Spinal cord (tissue), 10 donors: Measurements from ENCODE around the gene SPARCL1. TPM values are rescaled to one million over a fixed set of nuclear protein-coding genes. Genes with fewer than 3 reads are reported as not detected.

Experiments
- DNase-seq, 6 donors: peaks; one replicate each; pipeline versions ENCODE4 v3.0.0 to v3.0.0-alpha.2; 2013 to 2015; ENCODE audit warnings: low spot score in 6 of 6, low read depth in 4 of 6
- H3K27ac ChIP-seq: one replicate; pipeline ENCODE4 v1.5.1; 2013; ENCODE audit warnings: low read depth, low read length, control low read depth
- H3K27me3 ChIP-seq: one replicate; pipeline ENCODE4 v1.6.1; 2013; ENCODE audit warnings: low read length; ENCODE audit not compliant: control insufficient read depth, insufficient read depth
- H3K36me3 ChIP-seq: one replicate; pipeline ENCODE4 v1.6.1; 2013; ENCODE audit warnings: low read length; ENCODE audit not compliant: control insufficient read depth, insufficient read depth
- H3K4me1 ChIP-seq: one replicate; pipeline ENCODE4 v1.6.1; 2013; ENCODE audit warnings: low read length; ENCODE audit not compliant: control insufficient read depth, insufficient read depth
- H3K4me3 ChIP-seq: one replicate; pipeline ENCODE4 v1.5.1; 2013; ENCODE audit warnings: low read depth, low read length, control low read depth
- H3K9me3 ChIP-seq: one replicate; pipeline ENCODE4 v1.6.1; 2013; ENCODE audit warnings: low read length; ENCODE audit not compliant: control insufficient read depth, insufficient read depth
- WGBS: methylation state at CpG from one replicate; pipeline ENCODE4 v1.1.5; 2013; ENCODE audit warnings: missing lambda C conversion rate; ENCODE audit not compliant: insufficient coverage; 5-methylcytosine and 5-hydroxymethylcytosine counted together
- polyA plus RNA-seq, 2 donors: library from polyadenylated mRNA; unstranded; fragments of 120-200 nt; gene quantifications; one replicate each; pipeline ENCODE4 v1.2.1, GENCODE V29; 2013; ENCODE audit not compliant: insufficient read length in 2 of 2
- total RNA-seq, 2 donors: library from RNA; depleted of rRNA in 1 of 2; stranded (reverse); fragments of 120-200 nt in 1 of 2; fragments of >200 nt in 1 of 2; gene quantifications; one replicate each; pipeline versions ENCODE4 v1.2.3 to v1.2.4, GENCODE V29; 2013 to 2014
- donor health status: healthy.

SPARCL1 gene
- total and polyA plus RNA-seq, 4 donors = 1,228 to 2,377 (median 1,494) TPM

DNA sequence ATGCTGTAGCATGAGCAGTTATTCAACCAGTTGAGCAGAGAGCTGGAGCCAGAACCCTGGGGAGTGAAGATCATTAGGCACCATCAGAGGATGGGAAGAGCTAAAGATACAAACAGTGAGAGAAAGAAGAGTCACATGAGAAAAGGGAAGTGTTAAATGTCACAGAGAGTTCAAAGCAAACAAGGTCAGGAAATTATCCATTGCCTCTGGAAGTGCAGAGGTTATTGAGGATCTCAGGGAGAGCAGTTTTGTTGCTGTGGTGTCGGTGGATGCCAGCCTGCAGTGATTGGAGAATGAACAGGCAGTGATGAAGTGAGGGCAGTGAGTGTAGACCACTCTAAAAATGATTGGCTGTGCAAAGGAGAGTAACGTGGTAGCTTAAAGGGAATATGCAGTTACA, 17.7 kb downstream of the SPARCL1 start:
- Histone ChIP-seq H3K9me3 (no peaks in the 10 kb centered on the region), H3K27me3 (no peaks in the 10 kb centered on the region), H3K4me1 (peaks cover 17% of the 10 kb centered on the region), H3K4me3 (no peak overlapping the region), H3K27ac (no peak overlapping the region), H3K36me3 (peaks cover 5% of the 10 kb centered on the region)
- DNase-seq = peak in 1 of 6 donors; percentile 44
- WGBS = 57% methylated on average over 1 of the region's 2 CpGs

DNA sequence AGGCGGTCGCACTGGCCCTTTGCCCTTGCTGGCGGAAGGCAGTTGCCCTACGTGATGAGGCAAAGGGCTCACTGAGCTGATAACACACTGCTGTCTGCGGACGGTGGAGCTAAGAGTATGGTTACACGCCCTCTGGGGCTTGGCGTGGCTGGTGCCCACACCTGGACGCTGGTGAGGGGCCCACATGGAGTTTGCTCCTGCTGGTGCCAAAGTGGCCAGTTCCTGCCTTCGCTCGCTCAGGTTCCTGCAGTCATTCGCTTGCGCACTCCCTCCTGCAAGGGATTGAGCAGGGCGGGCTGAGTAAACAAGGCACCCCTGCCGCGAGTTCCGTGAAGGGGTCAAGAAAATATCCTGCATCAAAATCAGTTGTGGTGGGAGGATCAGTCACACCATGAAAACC, 18.4 kb downstream of the SPARCL1 start:
- Histone ChIP-seq H3K9me3 (no peaks in the 10 kb centered on the region), H3K27ac (no peak overlapping the region), H3K27me3 (no peaks in the 10 kb centered on the region), H3K4me3 (no peak overlapping the region), H3K36me3 (peaks cover 5% of the 10 kb centered on the region), H3K4me1 (peaks cover 15% of the 10 kb centered on the region)
- no peak for DNase-seq
- 97% methylated on average over 13 of the region's 17 CpGs for WGBS

- no peak for DNase-seq
- Histone ChIP-seq H3K36me3 (peaks cover 5% of the 10 kb centered on the region), H3K27me3 (no peaks in the 10 kb centered on the region), H3K4me1 (peaks cover 11% of the 10 kb centered on the region), H3K27ac (no peak overlapping the region), H3K9me3 (no peaks in the 10 kb centered on the region), H3K4me3 (no peak overlapping the region)
- WGBS = no CpG with 5 or more reads among the region's 4 CpGs
Observed at GRCh38 chr4:87506974-87507701, 22.0 kb downstream of the SPARCL1 start.

DNA sequence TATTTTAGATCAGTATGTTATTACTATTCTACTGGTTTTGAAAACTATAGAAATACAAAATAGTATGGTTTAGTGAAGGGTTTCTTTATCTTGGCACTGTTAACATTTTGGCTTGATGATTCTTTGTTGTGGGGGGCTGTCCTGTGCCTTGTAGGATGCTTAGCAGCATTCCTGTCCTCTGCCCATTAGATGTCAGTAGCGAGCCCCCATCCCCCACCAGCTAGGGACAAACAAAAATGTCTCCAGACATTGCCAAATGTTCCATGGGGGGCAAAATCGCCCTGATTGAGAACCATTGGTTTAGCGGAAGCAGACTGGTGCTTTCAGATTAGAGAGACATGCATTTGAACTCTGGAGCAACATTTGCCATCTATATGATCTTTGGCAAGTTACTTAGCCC, 23.3 kb downstream of the SPARCL1 start:
- peaks cover 4% of the 10 kb centered on the region for H3K36me3 ChIP-seq
- no peak overlapping the region for H3K27ac ChIP-seq
- no peaks in the 10 kb centered on the region for H3K27me3 ChIP-seq
- WGBS = 92% methylated on average over 2 of the region's 3 CpGs
- no peak for DNase-seq
- H3K9me3 ChIP-seq = no peaks in the 10 kb centered on the region
- peaks cover 13% of the 10 kb centered on the region for H3K4me1 ChIP-seq
- H3K4me3 ChIP-seq = no peak overlapping the region

DNA sequence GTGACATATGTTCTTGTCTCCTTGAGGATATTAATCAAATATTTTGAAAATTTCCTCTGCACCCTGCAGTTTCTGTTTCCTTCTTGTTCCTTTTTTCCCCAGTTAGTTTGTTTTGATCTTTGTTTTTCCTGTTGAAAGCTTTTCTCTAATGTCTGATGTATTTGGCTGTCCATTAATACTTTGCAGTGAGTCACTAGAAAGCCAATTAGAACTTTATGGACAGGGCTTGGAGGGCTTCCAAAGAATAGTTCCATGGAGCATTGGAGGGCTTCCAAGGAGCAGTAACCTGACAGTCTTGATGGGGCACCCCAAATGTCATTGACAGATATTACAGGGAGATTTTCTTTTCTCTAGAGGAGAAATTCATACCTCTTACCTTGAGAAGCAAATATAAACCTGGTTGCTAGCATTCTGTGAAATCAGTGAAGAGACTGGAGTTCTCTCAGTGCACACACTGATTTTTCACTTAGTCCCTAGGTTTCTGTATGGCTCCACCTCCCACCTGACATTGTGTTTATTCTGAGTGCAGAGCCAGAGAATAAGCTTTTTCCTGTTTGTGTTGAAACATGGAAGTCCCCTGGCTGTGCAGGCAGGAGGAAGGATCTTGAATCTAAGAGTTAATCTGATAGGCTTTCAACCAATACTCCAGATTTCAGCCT, 26.5 kb downstream of the SPARCL1 start:
- H3K27ac ChIP-seq = peak overlapping the region; percentile 72
- no peaks in the 10 kb centered on the region for H3K9me3 ChIP-seq
- no peak overlapping the region for H3K4me3 ChIP-seq
- H3K36me3 ChIP-seq = no peaks in the 10 kb centered on the region
- H3K27me3 ChIP-seq = no peaks in the 10 kb centered on the region
- peaks cover 3% of the 10 kb centered on the region for H3K4me1 ChIP-seq
- peak in 2 of 6 donors; percentile 68 to 72 for DNase-seq

DNA sequence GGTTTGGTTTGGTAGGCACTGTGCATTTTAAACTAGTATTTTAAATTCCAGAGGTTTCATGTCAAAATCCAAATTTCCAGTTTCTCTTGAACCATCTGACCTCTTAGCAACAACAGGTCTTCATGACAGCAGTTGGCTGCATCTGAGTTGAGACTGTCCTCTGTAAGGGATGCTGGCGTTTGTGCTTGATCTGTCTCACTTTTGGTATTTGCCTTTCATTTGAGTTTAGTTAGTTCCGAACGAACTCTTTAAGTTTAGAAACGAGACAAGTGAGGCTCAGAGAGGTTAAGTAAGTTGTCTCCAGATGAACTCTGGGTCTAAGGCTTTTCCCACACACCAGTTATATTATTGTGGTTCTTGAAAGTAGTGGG, 29.1 kb downstream of the SPARCL1 start:
- Histone ChIP-seq H3K27me3 (no peaks in the 10 kb centered on the region), H3K27ac (peak overlapping the region; percentile 18), H3K9me3 (no peaks in the 10 kb centered on the region), H3K4me3 (no peak overlapping the region), H3K4me1 (peaks cover 3% of the 10 kb centered on the region), H3K36me3 (no peaks in the 10 kb centered on the region)
- DNase-seq = no peak
- WGBS = 71% methylated on average over 1 of the region's 4 CpGs

- 75% methylated on average over 6 of the region's 7 CpGs for whole genome bisulfite sequencing
- peaks cover 3% of the 10 kb centered on the region for H3K4me1 ChIP-seq
- no peak overlapping the region for H3K4me3 ChIP-seq
- H3K9me3 ChIP-seq = no peaks in the 10 kb centered on the region
- no peaks in the 10 kb centered on the region for H3K27me3 ChIP-seq
- no peak for DNase-seq
- peak overlapping the region; percentile 18 for H3K27ac ChIP-seq
- no peaks in the 10 kb centered on the region for H3K36me3 ChIP-seq
Observed at GRCh38 chr4:87499403-87500091, 29.6 kb downstream of the SPARCL1 start.

DNA sequence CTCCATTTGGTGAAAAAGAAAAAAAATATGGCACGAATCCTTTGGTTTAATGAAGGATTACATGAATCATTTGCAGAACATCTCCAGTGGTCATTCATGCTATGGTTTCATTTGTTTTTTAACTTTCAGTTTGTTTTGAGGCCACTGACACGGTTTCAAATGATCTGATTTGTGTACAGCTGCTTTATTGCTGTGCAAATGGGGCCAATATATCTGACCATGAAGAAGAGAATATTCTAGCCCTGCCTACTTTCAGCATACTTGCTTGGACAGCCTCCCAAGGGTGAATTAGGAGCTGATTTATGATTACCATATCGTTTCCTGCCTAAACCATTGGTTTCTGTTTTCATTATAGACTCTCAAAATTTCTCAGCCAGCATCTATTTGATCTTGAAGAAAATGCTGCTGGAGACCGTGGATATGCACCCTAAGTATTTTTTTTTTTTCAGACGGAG, 30.7 kb downstream of the SPARCL1 start:
- DNase-seq = no peak
- no peaks in the 10 kb centered on the region for H3K9me3 ChIP-seq
- no peak overlapping the region for H3K27ac ChIP-seq
- H3K27me3 ChIP-seq = no peaks in the 10 kb centered on the region
- peaks cover 2% of the 10 kb centered on the region for H3K36me3 ChIP-seq
- WGBS = 61% methylated on average over 3 of the region's 5 CpGs
- peaks cover 5% of the 10 kb centered on the region for H3K4me1 ChIP-seq
- no peak overlapping the region for H3K4me3 ChIP-seq

- no peak for DNase-seq
- Histone ChIP-seq H3K4me3 (no peak overlapping the region), H3K9me3 (no peaks in the 10 kb centered on the region), H3K27ac (no peak overlapping the region), H3K36me3 (peaks cover 3% of the 10 kb centered on the region), H3K4me1 (peaks cover 6% of the 10 kb centered on the region), H3K27me3 (no peaks in the 10 kb centered on the region)
- WGBS = 100% methylated on average over 3 of the region's 3 CpGs
Observed at GRCh38 chr4:87497578-87497977, 31.6 kb downstream of the SPARCL1 start.
